Stimulated activated CD8-positive, alpha-beta memory T cell treated with anti-CD3 and anti-CD28 coated beads, Interleukin-15, amount 100 ng/mL, for 4 hours (primary cell): ENCODE measurements around the gene ZNF536.

Experiments used
- DNase-seq, 2 donors: peaks; one replicate each; pipeline ENCODE4 v3.0.0-alpha.2; 2020; ENCODE audit warnings: low read depth in 2 of 2

ZNF536 gene

GRCh38 chr19:30563691-30564090 lies 191.5 kb downstream of the ZNF536 start:
- DNase-seq, result no peak

GRCh38 chr19:30564551-30565011 lies 192.4 kb downstream of the ZNF536 start:
- DNase-seq, result no peak

GRCh38 chr19:30565636-30566035 lies 193.5 kb downstream of the ZNF536 start:
- DNase-seq, result no peak

GRCh38 chr19:30566681-30567420 lies 194.7 kb downstream of the ZNF536 start:
- no peak for DNase-seq

- no peak for DNase-seq
Observed at GRCh38 chr19:30567536-30568232, 195.5 kb downstream of the ZNF536 start.

GRCh38 chr19:30570194-30570593 lies 198.0 kb downstream of the ZNF536 start:
- DNase-seq, result no peak

GRCh38 chr19:30577551-30578105 lies 205.4 kb downstream of the ZNF536 start:
- DNase-seq, result no peak

- no peak for DNase-seq
Observed at GRCh38 chr19:30579419-30579818, 207.2 kb downstream of the ZNF536 start.

- DNase-seq, result no peak
Observed at GRCh38 chr19:30580673-30581072, 208.5 kb downstream of the ZNF536 start.

- no peak for DNase-seq
Observed at GRCh38 chr19:30584090-30584489, 211.9 kb downstream of the ZNF536 start.

GRCh38 chr19:30587869-30588268 lies 215.7 kb downstream of the ZNF536 start:
- DNase-seq, result no peak

GRCh38 chr19:30590596-30591229 lies 218.5 kb downstream of the ZNF536 start:
- no peak for DNase-seq

GRCh38 chr19:30593356-30593755 lies 221.2 kb downstream of the ZNF536 start:
- DNase-seq, result no peak

- no peak for DNase-seq
Observed at GRCh38 chr19:30593975-30594745, 222.0 kb downstream of the ZNF536 start.

GRCh38 chr19:30596268-30596667 lies 224.1 kb downstream of the ZNF536 start:
- no peak for DNase-seq

- no peak for DNase-seq
Observed at GRCh38 chr19:30596813-30597399, 224.7 kb downstream of the ZNF536 start.

GRCh38 chr19:30598688-30599087 lies 226.5 kb downstream of the ZNF536 start:
- DNase-seq, result no peak

- no peak for DNase-seq
Observed at GRCh38 chr19:30602661-30603350, 230.6 kb downstream of the ZNF536 start.

- DNase-seq, result no peak
Observed at GRCh38 chr19:30604657-30605056, 232.5 kb downstream of the ZNF536 start.

- no peak for DNase-seq
Observed at GRCh38 chr19:30605333-30605732, 233.1 kb downstream of the ZNF536 start.
